ENCODE measurements around the gene KLHL22.

- TF ChIP-seq CTCF (IDR thresholded peaks at IDR 0.05; ENCODE audit: low read length) (no peak), EZH2 (IDR thresholded peaks at IDR 0.05; ENCODE audit: borderline replicate concordance, low read length) (no peak)
Measured at GRCh38 chr22:20401376-20402014, 94.1 kb downstream of the KLHL22 start.

Measured in OCI-LY1 (cell line).